ENCODE measurements around the gene SDC3.

The SDC3 gene

DNA sequence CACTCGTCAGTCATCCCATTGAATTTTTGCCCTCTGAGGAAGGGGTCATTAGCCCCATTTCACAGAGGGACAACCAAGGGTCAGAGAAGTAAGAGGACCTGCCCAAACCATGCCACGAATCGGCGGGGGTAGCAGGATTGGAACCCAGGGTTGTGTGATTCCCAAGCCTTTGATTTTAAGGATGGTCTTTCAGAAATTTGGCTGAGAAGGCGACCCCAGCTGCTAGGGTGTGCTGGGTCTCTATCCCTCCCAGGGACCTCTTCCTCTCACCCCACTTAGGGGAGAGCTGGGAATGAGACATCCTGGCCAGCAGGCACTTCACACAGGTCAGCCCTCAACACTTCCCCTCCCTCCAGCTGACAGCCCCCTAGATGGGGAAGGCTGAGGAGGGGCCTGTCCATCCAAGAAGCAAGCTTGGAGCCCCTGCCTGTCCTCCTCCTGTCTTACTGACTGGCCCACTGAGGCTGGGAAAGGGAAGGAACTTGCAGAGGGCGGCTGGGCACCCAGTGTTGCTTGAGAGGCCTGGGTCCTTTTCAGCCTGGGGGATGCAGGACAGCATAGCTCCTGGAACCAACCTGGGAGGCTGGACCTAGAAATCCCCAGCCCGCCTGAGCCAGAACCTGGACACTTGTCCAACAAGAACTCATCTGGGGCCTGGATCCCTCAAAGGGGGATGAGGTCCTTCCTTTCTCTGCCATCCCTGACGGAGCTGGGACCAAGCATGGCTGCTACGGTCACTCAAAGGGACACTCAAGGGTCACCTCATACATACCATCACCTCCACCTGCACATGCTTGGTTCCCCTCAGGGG is 1.7 kb downstream of the SDC3 start:
- in situ Hi-C loops (cut with HindIII; ENCODE audit: low sequenced_read_pairs), result loop anchor here (5.0 kb wide), 1 partner anchor 40 kb away; no protein-coding TSS in a partner anchor

GRCh38 chr1:30905916-30906620 is 2.5 kb downstream of the SDC3 start:
- in situ Hi-C loops (cut with HindIII; ENCODE audit: low sequenced_read_pairs), result loop anchor here (5.0 kb wide), 1 partner anchor 39 kb away; no protein-coding TSS in a partner anchor

DNA sequence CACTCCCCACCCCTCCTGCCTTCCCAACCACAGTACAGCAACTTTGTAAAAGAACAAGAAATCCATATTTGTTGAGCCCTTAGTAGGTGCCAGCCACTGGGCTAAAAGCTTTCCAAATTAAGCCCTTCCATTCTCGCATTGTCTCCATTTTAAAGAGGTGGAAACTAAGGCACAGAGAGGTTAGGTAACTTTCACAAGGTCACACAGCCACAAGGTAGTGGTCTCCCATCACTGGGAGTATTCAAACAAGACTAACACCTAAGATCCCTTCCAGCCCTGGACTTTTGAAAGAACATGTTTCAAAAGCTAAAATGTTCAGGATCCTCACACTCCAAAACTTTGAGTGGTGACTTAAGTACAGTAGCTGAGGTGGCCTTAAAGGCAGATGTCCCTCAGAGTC is 3.2 kb downstream of the SDC3 start:
- in situ Hi-C loops (cut with HindIII; ENCODE audit: low sequenced_read_pairs), result loop anchor here (5.0 kb wide), 1 partner anchor 38 kb away; no protein-coding TSS in a partner anchor

- in situ Hi-C loops (cut with HindIII; ENCODE audit: low sequenced_read_pairs), result loop anchor here (5.0 kb wide), 1 partner anchor 38 kb away; no protein-coding TSS in a partner anchor
These were observed 3.6 kb downstream of the SDC3 start for GRCh38 chr1:30904962-30905335.

GRCh38 chr1:30904191-30904961 is 4.2 kb downstream of the SDC3 start:
- in situ Hi-C loops (cut with HindIII; ENCODE audit: low sequenced_read_pairs), result no loop called here

GRCh38 chr1:30903343-30904034 is 5.1 kb downstream of the SDC3 start:
- in situ Hi-C loops (cut with HindIII; ENCODE audit: low sequenced_read_pairs), result no loop called here

GRCh38 chr1:30902593-30903290 is 5.8 kb downstream of the SDC3 start:
- in situ Hi-C loops (cut with HindIII; ENCODE audit: low sequenced_read_pairs), result no loop called here

DNA sequence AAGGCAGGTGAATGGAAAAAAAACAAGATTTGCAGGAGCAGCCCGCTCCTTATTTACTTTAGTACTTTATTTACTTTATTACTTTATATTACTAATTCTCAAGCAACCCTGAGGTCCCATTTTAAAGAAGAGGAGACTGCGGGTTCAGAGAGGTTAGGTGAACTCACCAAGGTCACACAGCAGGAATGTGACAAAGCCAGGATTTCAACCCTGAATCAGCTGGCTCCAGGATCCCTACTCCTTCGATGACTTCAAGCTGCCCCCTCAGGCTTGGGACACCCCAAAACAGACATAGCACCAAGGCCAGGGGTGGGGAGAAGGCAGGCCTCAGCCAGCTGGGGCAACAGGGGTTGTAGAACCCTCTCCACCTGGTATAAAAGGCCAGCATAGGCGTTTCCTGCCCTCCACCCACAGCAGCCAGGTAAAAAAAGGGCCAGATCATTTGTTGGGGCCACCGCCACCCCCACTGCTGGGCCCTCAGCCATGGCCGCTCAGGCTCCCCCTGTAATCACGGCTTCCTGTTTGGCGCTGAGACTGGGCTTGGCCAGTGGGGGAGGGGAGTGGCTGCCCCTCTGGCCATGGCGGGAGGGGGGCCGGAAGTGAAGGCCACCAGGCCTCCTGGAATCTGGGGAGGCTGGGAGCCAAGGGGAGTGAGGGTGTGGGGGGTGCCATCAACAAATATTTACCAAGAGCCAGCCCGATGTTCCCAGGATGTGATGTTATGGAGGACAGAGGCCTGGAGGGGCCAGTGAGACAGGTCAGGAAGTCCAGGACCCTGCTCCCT is 6.6 kb downstream of the SDC3 start:
- in situ Hi-C loops (cut with HindIII; ENCODE audit: low sequenced_read_pairs), result no loop called here

DNA sequence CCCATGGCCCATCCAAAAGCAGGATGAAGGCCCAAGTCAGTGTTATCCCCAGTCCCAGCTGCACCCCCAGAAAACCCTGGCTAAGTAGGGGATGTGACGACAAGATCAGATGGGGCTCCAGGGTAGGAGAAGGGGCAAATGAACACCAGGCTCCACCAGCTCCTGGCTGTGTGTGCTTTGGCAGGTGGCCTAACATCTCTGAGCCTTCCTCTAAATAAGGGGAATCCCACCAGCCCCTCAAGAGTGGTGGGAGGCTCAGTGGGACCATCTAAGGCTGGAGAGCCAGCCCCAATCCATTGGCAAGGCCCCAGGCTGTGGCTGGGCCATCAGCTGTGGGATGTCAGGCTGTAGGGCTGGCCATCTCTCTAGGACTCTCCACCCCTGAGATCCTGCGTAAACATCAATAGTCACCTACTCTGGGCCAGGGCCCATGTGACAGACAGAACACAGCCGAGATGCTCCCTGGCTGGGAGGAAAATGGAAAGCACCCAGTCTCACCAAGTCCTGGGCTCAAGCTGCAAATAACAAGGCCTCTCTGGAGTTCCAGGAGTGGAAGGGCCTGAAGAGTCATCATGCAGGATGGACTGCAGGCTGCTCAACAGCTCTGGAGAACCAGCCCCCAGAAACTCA is 7.5 kb downstream of the SDC3 start:
- in situ Hi-C loops (cut with HindIII; ENCODE audit: low sequenced_read_pairs), result no loop called here

DNA sequence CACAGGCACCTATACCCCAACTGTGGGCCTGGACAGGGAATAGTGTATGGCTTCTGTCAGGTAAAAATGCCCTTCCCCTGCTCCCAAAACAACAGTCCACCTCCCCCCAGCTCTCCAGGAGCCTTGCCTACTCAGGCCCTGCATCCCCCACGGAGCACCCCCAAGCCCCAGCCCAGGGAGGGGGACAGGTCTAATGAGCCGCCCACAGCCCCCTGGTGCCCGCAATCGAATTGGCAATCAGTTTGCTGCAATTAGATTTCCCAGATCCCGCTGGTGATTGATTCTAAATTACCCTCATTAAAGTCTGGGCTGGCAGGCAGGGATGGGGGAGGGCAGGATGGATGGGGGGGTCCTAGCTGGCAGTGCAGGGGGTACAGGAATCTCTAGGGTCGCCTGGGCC is 8.1 kb downstream of the SDC3 start:
- in situ Hi-C loops (cut with HindIII; ENCODE audit: low sequenced_read_pairs), result no loop called here

- in situ Hi-C loops (cut with HindIII; ENCODE audit: low sequenced_read_pairs), result no loop called here
These were observed 8.8 kb downstream of the SDC3 start for GRCh38 chr1:30899577-30900389.

GRCh38 chr1:30898031-30898815 is 10.3 kb downstream of the SDC3 start:
- in situ Hi-C loops (cut with HindIII; ENCODE audit: low sequenced_read_pairs), result no loop called here

DNA sequence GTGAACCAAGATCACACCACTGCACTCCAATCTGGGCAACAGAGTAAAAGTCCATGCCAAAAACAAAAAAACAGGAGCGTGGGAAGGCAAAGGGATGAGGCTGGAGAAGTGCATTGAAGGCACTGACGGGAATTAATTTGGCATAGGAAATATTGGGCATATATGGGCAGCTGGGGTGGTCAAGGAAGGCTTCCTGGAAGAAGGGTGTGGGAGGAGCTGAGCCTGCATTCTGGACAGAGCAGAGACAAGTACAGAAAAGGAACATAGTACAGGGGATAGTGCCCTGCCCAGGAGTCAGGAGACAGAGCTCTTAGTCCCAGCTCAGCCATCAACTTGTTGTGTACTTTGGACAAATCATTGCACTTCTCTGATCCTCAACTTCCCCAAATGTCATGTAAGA is 11.7 kb downstream of the SDC3 start:
- in situ Hi-C loops (cut with HindIII; ENCODE audit: low sequenced_read_pairs), result no loop called here

DNA sequence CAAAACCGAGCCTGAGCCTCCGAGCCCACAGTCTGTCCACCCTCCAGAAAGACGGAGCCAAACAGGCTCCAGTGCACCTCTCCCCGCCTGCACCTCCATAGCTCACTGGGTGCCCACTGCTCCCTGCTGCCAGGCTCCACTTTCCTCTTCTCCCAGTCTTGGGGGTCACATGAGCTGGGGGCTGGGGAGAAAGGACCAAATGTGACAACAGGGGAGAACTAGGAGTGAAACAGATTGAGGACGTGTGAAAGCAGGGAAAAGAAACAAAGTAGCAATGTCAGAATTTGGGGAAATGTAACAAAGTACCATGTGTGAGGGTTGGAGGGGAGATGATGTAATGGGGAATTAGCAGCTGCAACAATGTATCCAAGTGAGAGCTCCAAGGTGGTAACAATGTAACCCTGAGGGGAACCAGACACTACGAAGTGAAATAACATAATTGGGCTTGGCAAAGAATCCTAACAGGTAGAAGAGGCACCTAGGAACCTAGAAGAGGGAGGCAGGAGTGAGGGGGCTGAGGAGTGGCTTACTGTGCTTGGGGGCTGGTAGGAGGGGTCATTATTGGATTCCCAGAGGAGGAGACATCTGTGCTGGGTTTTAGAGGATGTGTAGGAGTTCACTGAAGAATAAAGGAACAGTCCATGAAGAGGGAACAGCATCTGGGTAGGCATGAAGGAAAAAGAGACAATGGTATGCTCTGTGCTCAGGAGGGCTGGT is 12.5 kb downstream of the SDC3 start:
- in situ Hi-C loops (cut with HindIII; ENCODE audit: low sequenced_read_pairs), result no loop called here

GRCh38 chr1:30895382-30895943 is 13.1 kb downstream of the SDC3 start:
- in situ Hi-C loops (cut with HindIII; ENCODE audit: low sequenced_read_pairs), result no loop called here

- in situ Hi-C loops (cut with HindIII; ENCODE audit: low sequenced_read_pairs), result no loop called here
These were observed 14.0 kb downstream of the SDC3 start for GRCh38 chr1:30894508-30894973.
